HG02798 (cell line): ENCODE data around the gene ADD2.
"Not testable (repeated sequence)": the region's sequence is repeated elsewhere in the genome, so short reads cannot be mapped to it uniquely, and the experiment has no call there.

Experiments
- ATAC-seq: cut with Tn5 transposase; IDR thresholded peaks from one replicate; pipeline ENCODE4 v1.9.1; 2021; ENCODE audit warnings: mild to moderate bottlenecking; ENCODE audit not compliant: unreplicated experiment, poor library complexity

Gene ADD2

GRCh38 chr2:70655211-70655610 lies 112.8 kb downstream of the ADD2 start:
- not testable (repeated sequence) for ATAC-seq

- ATAC-seq, result no peak
Measured at GRCh38 chr2:70651727-70652126, 116.3 kb downstream of the ADD2 start.

DNA sequence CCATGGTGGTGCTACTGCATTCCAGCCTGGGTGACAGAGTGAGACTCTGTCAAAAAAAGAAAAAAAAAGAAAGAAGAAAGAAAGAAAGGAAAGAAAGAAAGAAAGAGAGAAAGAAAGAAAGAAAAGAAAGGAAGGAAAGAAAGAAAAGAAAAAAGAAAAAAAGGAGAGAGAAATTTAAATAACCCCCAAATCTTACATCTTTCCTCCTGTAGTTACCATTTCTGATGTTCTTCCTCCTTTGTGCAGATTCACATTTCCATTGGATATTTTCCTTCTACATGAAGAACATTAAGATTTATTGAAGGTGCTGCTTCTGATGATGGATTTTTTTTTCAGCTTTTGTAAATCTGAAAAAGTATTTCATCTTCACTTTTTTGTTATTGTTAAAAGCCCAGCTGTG lies 117.0 kb downstream of the ADD2 start:
- no peak for ATAC-seq

DNA sequence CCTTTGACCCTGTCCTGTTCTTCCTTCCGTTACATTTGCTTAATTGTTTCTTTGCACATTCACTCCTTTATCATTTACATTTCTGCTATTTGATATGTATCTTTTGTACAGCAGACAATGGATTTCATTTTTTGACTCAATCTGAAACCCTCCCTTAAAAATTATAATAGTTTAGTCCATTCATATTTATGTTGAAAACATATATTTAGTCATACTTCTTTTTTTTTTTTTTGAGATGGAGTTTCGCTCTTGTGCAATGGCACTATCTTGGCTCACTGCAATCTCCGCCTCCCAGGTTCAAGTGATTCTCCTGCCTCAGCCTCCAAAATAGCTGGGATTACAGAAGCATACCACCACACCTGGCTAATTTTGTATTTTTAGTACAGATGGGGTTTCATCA lies 119.0 kb downstream of the ADD2 start:
- no peak for ATAC-seq

DNA sequence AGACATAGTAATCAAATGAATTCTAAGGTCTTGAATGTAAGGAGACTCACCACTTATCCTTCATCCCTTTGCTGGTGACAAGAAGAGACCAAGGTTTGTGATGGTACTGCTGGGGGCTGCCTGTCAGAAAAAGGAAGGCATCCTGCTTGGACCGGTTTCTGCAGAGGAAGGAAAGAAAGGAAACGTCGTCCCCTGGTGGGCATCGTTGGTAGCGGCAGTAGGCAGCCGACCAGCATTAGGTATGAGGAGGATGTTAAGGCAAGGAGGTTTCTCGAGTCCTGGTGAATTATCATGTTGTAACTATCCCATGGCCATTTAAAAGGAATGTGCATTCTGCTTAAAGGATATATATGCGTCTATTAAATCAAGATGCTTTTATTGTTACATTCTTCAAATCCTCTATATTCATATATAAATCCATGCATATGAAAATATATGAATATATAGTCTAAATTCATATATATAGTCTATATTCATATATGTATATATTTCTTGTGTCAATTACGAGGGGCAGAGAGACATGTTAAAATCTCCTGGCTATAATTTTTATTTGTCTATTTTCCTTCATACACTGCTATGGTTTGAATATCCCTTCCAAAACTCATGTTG lies 120.0 kb downstream of the ADD2 start:
- ATAC-seq, result peak; percentile 74

DNA sequence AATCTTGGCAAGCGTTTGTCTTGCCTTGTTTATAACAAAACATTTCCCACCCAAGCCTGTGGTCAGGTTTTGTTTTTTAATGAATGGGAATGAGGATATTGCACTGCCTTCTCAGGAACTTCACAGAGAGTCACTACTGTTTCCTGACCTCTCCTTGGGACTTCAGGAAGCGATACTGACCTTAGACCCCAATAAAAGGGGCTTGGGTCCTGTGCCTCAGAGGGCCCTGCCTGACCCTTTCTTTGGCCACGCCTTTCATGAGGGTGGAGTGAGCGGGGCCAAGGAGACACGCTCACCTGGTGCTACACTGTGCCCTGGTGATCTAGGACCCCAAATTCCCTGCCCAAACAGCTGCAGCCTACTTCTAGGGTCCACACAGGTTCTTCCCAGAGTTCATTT lies 121.6 kb downstream of the ADD2 start:
- ATAC-seq, result no peak

DNA sequence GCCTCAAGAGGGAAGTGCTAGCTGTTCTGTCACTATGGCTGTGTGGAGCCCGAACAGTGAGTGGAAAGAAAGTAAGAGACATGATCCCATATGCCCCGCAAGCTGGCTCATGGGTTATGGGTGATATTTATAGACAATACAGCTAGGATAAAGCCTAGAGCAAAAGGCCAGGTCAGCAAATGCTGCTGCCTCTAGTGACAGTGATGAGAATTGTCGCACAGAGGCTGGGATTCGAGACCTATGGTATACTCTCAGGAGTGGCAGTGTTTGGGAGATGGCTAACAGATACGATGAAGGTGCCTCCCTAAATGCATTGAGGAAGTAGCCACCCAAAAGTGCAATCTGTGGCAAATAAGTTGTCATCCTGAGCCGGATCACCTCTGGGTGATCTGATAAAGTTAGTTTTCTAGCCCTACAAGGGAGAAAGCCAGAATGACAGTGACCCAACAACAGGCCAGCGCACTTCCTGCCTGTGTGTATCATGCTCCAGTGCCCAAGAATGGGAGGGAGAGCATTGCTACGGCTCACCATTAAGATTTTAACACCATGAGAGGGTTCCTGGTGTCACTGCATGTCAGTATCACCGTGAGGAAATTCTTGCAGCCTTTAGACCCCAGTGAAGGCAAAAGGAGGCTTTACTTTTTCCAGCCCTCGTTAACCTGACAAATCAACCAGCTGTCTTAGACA lies 122.1 kb downstream of the ADD2 start:
- ATAC-seq, result no peak

GRCh38 chr2:70643715-70644114 lies 124.3 kb downstream of the ADD2 start:
- no peak for ATAC-seq

- ATAC-seq, result no peak
Measured at GRCh38 chr2:70641263-70641784, 126.7 kb downstream of the ADD2 start.

DNA sequence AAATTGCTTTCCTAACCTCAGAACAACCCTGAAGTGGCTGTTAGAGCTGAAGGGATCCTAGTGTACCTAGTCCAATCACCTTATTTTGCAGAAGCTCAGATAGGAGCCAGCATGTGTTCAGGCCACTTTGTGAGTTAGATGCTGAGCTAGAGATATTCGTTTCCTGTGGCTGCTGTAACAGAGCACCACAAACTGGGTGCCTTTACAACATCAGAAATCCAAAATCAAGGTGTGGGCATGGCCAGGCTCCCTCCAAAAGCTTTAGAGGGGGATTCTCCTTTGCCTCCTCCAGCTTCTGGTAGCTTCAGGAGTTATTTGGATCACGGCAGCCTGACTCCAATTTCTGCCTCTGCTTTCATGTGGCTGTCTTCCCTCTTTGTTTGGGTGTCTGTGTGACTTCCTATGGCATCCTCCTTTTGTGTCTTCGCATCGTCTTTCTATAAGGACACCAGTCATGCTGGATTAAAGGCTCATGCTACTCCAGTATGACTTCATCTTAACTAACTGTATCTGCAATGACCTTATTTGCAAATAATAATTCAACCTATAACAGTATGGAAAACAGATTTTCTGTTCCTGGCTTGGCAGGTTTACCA lies 128.1 kb downstream of the ADD2 start:
- no peak for ATAC-seq

DNA sequence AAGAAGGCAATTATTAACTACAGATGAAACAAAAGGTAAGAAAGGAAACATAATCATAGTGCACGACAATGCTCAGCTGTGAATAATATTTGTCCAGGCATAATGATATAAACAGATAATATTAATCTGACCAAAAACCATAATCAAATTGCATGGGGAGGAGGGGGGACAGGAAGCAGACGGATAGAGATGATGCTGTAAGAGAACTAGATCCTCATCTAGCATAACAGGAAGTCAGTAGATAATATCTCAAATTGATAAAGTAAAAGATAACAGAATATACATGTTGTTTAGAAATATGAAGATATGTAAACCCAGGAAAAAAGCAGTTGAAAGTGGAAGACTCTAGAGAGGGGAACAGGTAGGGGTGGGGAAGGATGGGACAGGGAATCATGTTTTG lies 129.4 kb downstream of the ADD2 start:
- ATAC-seq, result no peak

GRCh38 chr2:70633508-70633907 lies 134.5 kb downstream of the ADD2 start:
- ATAC-seq, result no peak

- ATAC-seq, result no peak
Measured at GRCh38 chr2:70632966-70633365, 135.0 kb downstream of the ADD2 start.

- ATAC-seq, result no peak
Measured at GRCh38 chr2:70632388-70632787, 135.6 kb downstream of the ADD2 start.

GRCh38 chr2:70630761-70631160 lies 137.2 kb downstream of the ADD2 start:
- no peak for ATAC-seq

GRCh38 chr2:70627211-70627898 lies 140.6 kb downstream of the ADD2 start:
- no peak for ATAC-seq

GRCh38 chr2:70626254-70626990 lies 141.6 kb downstream of the ADD2 start:
- ATAC-seq, result no peak

DNA sequence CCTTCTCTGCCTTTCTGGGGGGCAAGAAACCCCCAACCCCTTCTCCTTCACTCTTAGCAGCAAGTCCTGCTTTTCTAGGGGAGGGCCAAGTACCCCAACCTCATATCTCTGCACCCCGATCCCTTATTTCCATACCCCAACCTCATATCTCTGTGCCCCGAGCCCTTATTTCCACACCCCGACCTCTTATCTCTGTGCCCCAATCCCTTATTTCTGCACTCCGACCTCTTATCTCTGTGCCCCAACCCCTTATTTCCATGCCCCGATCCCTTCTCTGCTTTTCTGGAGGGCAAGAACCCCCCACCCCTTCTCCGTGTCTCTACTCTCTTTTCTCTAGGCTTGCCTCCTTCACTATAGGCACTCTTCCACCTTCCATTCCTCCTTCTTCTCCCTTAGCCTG lies 146.5 kb downstream of the ADD2 start:
- ATAC-seq, result not testable (repeated sequence)

GRCh38 chr2:70620020-70620419 lies 148.0 kb downstream of the ADD2 start:
- no peak for ATAC-seq

GRCh38 chr2:70619167-70619566 lies 148.8 kb downstream of the ADD2 start:
- ATAC-seq, result no peak
